ENCODE measurements around the gene NPL.

NPL gene, protein sequence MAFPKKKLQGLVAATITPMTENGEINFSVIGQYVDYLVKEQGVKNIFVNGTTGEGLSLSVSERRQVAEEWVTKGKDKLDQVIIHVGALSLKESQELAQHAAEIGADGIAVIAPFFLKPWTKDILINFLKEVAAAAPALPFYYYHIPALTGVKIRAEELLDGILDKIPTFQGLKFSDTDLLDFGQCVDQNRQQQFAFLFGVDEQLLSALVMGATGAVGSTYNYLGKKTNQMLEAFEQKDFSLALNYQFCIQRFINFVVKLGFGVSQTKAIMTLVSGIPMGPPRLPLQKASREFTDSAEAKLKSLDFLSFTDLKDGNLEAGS

DNA sequence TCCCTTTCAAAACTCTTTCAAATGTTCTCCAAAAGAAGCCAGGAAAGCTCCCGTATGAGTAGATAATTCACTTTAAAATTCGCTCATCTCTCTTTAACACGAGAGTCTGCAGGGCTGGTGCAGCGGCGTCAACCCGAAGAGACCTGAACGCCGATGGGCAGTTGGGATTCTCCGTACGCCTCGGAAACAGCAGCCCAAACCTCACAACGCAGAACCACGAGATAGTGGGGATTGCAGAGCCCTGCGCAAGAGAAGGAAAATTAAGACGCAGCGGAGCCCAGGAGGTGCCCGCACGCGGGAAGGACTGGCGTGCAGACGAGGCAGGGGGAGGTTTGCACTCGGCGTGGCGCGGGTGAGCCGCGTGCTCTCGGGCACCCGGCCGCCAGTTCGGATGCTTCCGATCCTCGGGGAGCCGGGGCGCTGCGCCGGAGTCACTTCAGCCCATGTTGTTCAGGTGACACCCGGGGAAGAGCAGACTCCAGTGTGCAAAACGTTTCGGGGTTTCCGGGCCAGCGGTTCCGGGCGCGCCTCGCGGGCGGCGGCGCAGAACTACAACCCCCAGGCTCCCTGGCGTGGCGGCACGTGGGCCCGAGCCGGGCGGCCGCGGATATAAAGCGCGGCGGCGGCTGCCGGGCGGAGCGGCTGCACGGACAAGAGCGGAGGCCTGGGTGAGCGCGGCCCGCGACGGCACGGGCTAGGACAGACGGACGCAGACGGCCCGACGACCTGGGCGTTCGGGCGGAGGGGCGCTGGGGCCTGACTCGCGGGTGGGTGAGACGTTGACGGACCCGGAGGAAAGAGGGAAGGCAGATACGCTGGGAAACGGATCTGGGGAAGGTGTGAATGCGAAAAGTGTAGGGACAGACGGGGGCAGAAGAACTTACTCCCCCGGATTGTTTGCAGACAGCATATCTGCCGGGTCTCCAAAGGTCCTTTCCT lies at the start of gene NPL:
TSS of gene NPL (plus strand) at position 636 of the 939 bp plus-strand sequence. CDS start 4,599 bp downstream, outside the sequence.
- peak; percentile 83 for DNase-seq

- no peak for DNase-seq
Observed at GRCh38 chr1:182740120-182740519, 49.5 kb upstream of the NPL start.

GRCh38 chr1:182742780-182743179 lies 46.8 kb upstream of the NPL start:
- no peak for DNase-seq

DNA sequence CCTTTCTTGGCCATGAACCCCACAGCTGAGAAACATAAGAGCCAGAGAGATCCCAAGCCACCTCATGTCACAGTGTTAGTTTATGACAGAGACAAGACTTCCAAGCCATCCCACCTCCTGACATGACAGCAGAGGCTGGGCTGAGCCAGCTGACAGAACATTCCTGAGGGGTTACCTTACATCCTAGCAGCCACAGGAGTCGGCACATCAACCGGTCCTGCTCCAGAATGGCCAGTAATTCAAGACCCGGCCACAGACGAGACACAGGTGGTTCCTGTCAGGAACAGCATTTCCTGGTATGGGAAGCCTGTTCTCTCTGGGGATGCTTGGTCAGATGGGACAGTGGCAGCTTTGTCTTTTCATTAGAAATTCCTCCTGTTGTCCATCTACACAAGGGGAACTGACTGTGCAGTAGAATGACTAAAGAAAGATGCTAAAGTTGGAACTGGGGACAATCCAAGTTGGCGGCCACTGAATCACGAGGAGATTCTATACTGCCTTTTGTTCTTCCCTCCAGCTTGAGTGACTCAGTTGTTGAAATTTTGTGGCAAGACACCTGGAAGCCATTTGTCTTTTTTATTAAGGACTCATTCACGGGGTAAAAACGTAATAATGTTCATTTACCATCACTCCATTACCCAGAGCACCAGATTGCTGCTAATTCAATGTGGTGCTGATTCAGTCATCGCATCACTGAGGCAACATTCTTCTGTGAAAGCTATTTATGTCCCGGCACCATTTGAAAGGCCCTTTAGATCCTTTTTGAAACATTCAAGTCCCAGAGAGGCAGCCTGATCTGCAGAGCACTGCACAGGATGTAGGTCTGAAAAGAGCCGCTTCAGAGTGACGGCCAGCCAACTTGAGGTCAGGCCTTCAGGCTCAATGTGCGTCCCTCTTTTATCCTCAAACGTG lies 37.2 kb upstream of the NPL start:
- DNase-seq = no peak

DNA sequence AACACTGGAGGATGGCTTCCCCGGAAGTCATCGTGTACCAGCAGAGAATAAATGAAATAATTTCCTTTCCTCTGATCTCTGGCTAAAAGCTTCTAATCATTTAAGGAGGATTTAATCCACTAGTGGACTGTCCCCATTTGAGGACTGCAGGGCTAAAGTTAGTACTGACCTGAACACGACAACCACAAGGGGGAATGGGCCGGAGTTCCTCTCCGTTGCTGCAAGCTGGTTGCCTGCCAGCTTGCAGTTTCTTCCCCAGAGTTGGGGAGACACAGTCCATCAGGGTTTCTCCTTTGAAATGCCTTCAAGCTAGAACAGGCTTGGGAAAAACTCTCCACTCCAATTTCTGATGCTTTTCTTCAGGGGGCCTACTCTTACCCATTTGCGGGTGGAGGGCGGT lies 35.5 kb upstream of the NPL start:
- no peak for DNase-seq

GRCh38 chr1:182754543-182755314 lies 34.8 kb upstream of the NPL start:
- DNase-seq = no peak

GRCh38 chr1:182755632-182756031 lies 33.9 kb upstream of the NPL start:
- DNase-seq = no peak

DNA sequence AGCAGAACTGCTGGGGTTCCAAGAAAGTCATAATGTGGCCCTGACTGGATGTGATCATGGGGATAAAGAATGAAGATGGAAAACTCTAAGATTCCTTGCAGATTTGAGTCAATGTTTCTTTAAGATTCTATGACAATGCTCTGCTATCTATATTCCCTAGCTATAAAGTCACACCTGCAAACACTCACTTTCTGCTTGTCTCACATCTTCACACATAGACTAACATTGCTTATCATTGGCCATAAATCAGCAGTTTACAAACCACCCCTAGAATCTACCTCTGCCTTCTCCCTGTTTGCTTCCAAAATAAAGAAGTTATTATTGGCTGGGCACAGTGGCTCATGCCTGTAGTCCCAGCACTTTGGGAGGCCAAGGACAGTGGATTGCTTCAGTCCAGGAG lies 33.1 kb upstream of the NPL start:
- no peak for DNase-seq

GRCh38 chr1:182761396-182762395 lies 27.9 kb upstream of the NPL start:
- DNase-seq = no peak

DNA sequence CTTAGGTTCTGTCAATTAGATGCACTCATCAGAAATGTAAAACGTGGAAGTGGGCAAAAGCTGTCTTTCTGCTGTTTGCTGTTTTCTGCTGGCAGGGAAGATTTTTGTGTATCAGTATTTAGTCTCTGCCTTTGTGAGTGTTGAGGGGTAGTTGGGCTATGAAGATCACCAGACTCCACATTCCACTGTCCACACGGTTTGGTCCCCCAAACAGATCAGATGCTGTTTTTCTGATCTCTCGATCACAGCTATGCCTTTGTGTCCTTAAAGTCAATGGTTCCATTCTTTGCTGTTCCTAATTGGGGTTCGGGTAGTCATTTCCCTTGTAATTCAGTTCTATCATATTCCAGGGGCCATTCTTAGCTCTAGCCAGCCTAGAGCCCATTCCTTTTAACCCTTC lies 27.0 kb upstream of the NPL start:
- no peak for DNase-seq

GRCh38 chr1:182764029-182764727 lies 25.4 kb upstream of the NPL start:
- DNase-seq = no peak

- no peak for DNase-seq
Observed at GRCh38 chr1:182765391-182765790, 24.2 kb upstream of the NPL start.

DNA sequence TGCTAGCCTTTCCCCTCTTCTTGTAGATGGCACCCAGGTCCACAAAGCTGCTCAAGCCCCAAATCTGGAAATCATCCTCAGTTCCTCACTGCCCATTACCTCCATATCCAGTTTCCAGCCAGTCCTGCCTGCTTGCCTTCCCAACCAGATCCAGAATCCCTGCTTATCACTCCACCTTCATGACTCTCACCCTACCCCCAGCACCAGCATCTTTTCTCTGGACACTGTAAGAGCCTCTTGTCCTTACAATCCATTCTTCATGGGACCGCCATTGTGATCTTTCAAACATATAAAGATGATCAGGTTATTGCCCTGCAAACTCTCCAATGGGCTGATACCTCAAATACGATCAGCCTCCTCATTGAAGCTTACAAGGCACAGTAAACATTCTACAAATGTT lies 23.5 kb upstream of the NPL start:
- DNase-seq = no peak

DNA sequence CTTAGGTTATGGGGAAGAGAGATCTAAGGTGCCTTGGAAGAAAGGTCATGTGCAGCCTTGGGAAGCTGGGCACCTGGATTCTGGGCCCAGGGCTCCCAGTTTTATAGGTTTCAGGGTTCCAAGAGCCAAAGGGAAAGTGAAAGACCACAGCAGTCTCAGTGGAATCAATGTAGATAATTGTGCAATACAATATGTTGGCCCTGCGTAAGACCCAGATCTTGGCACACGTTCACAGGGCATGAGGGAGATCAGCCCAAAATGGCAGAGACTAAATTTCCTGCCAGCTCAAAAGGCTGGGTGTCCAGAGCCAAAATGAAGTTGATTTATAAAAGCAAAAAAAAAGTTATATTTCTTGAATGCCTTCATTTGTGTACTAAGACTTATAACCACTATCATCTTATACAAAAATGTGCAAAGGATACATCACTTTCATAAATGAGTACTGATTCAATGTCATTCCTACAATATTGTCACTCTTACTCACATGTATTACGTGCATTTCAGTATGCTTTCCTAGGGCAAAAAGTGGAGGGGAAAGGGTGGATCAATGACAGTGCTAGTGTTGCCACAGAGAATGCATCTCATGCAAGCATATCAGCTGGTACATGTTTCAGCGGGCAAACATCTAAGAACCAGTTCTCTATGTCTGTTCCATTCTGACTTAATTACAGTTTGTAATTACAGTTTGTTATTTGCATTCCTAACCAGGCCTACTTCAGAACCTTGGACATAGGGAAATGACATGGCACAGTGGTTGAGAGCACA lies 22.5 kb upstream of the NPL start:
- no peak for DNase-seq

DNA sequence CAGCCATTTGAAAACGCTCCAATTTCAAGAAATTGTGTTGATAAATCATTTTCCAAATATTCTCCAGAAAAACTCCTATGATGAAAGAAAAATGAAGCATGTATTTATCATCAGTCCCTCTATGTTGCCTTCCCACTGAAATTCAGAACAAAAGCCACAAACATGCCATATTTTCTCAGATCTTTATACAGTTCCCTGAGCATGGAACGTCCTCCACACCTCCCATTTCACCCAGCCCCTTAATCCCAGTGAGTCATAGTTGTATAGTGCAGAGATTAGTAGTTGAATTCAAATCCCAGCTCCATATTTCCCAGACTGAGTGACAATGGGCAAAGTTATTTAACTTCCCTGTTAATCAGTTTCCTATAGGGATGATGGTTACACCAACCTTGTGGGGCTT lies 20.6 kb upstream of the NPL start:
- no peak for DNase-seq

DNA sequence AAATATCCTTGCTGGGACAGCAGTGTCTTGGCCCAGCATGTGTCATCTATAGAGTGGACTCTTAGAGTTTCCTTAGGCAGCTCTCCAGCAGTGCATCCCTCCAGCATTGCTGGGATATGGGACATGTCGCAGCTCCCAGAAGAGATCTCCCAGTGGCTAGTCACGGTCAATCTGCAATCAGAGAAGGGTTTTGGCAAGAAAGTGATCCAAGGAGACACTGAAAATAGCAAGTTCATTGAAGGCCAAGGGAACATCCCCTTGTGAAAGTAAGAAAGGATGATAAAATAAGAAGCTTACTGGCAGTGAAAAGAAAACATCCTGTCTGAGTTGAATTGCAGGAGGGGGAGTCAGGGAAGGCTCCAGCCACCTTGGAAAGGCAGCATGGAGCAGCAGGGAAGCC lies 19.3 kb upstream of the NPL start:
- DNase-seq = no peak

GRCh38 chr1:182771187-182771984 lies 18.2 kb upstream of the NPL start:
- no peak for DNase-seq

DNA sequence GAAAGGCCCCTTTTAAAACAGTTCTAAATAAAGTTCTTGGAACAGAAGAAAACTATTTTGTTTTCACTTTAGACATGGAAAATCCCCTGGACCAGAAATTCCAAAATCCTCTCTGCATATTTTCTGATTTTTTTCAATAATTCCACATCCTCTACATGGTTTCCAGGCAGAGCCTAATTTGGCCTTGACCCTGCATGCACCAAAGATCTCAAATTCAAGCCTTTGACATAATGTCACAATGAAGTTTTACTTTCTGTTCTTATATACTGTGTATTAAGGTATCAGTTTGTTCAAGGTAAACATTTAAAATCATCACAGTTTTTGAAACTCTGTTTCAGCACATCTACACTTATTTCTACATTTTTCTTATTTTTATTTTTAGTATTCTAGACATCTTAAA lies 12.2 kb upstream of the NPL start:
- DNase-seq = no peak

DNA sequence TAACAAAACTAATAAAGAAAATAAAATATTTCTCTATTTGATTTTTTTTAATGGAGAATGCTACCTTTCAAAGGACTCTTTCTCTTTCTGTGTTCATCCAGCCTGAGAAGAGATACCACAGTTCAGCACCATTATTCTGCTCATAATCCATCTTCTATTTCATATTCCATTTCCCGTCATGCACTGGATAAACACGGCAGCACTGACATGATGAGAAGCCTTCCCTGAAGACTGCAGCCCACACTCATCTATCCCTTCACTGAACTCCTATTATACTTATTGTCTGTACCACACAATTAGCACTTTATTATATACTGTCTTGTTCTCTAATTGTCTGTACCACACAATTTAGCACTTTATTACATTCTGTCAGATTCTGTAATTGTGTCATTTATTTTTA lies 10.7 kb upstream of the NPL start:
- no peak for DNase-seq

Data from activated CD4-positive, alpha-beta T cell treated with anti-CD3 and anti-CD28 coated beads, Interleukin-2, amount 50 U/mL, for 1 hour (primary cell).